GM19395 (cell line): ENCODE data around the gene FNDC3B.

Experiments used
- ATAC-seq: cut with Tn5 transposase; IDR thresholded peaks from one replicate; pipeline ENCODE4 v1.9.1; 2021; ENCODE audit warnings: mild to moderate bottlenecking, moderate library complexity; ENCODE audit not compliant: unreplicated experiment

FNDC3B gene

DNA sequence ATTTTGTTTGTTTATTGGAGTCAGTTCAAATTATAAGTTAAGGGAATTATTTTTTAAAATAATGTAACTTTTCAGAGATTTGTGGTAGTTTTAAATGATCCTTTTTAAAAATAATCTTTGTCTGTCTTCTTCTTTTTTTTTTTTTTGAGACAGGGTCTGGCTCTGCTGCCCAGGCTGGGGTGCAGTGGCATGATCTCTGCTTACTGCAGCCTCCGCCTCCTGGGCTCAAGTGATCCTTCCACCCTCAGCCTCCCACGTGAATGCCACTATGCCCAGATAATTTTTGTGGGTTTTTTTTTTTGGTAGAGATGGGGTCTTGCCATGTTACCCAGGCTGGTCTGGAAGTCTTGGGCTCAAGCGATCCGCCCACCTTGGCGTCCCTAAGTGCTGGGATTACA, 12.6 kb downstream of the FNDC3B start:
- ATAC-seq: no peak

- no peak for ATAC-seq
These were observed 13.0 kb downstream of the FNDC3B start for GRCh38 chr3:172052405-172052804.

GRCh38 chr3:172054115-172054764, 14.9 kb downstream of the FNDC3B start:
- no peak for ATAC-seq

DNA sequence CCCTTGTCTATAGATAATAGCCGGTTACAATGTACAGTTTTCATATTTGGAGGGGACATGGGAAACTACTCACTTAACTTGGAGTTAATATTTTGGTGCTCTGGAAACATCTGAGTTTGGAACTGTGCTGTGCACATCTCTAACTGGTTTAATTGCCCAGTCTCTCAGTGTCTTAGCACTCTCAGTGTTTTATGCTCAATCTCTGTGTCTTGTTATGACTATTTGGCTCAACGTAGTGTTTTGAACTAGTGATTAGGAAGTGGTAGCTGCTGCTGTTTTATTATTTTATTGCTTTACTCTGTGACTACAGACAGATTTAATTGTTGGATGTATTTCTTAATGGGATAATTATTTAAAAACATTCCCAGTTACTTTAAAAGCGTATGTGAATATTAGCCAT, 17.0 kb downstream of the FNDC3B start:
- ATAC-seq: no peak

GRCh38 chr3:172057059-172057458, 17.7 kb downstream of the FNDC3B start:
- no peak for ATAC-seq

DNA sequence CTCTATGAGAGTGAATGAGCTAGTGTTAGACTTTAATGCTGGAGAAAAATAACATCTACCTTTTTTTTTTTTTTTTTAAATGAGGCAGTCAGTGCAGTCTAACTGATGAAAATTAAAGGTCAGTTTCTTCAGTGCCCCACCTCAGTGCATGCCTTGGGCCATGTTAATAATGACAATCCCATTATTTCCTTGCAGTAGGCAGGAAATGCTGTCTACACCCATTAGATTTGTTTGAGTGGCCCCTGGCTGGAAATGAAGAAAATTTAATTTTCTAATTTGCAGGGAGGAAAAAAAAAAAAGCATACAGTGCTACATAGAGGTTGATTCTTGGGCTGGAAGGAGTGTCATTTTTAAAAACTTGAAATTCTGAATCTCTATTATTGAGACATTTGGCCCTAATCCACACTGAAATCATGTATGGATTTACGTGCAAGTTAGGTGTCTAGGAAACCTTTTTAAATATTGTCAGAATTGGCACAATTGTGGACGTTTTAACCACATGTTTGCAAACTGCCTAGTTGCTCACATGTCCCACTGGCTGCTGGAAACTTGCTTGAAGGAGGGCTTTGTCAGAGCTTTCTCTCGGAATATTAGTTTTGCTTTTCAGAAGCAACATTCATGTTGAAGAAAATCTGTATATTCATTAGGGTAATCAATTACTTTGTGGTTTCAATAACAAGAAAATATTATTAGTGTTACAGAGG, 18.4 kb downstream of the FNDC3B start:
- no peak for ATAC-seq

DNA sequence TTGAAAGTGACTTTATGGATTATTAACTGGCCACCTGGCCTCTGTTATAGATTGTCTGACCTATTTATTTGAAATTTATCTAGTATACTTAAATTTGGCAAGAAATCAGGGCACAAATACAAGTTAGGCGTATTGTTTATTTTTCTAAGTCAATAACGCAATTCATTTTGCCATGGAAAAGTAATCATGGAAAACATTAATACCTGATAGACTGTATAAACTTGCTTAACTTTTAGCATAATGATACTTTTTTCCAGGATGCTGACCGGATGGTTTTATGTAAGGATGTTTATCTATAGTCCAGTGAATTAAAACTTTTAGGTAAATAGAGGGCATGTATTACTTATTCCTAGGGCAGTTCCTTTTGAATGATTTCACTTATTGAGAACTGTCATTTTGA, 20.2 kb downstream of the FNDC3B start:
- no peak for ATAC-seq

GRCh38 chr3:172060234-172060633, 20.9 kb downstream of the FNDC3B start:
- ATAC-seq: no peak

DNA sequence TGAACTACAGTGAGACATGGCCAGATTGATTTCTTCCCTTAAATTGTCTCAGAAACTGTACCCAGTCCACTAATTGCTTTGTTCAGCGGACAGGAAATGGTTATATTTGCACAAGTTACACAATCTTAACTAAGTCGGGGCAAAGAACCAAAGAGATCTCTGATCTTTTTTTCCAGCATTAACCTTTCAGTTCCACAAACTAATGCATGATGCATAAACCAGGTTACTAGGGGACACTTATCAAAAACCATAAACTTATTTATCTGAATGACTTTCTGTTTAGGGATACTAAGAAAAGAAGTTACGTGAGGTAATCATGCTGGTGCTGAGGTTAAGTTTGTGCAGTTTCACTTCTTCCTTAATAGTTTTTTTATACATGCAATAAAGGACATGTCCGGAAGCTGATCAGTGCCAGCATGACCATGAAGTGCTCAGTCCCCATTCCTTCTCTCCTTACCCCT, 22.4 kb downstream of the FNDC3B start:
- ATAC-seq: peak; percentile 93

GRCh38 chr3:172062761-172063160, 23.4 kb downstream of the FNDC3B start:
- no peak for ATAC-seq

GRCh38 chr3:172063456-172064432, 24.4 kb downstream of the FNDC3B start:
- ATAC-seq: no peak

- ATAC-seq: no peak
These were observed 26.1 kb downstream of the FNDC3B start for GRCh38 chr3:172065527-172065926.

DNA sequence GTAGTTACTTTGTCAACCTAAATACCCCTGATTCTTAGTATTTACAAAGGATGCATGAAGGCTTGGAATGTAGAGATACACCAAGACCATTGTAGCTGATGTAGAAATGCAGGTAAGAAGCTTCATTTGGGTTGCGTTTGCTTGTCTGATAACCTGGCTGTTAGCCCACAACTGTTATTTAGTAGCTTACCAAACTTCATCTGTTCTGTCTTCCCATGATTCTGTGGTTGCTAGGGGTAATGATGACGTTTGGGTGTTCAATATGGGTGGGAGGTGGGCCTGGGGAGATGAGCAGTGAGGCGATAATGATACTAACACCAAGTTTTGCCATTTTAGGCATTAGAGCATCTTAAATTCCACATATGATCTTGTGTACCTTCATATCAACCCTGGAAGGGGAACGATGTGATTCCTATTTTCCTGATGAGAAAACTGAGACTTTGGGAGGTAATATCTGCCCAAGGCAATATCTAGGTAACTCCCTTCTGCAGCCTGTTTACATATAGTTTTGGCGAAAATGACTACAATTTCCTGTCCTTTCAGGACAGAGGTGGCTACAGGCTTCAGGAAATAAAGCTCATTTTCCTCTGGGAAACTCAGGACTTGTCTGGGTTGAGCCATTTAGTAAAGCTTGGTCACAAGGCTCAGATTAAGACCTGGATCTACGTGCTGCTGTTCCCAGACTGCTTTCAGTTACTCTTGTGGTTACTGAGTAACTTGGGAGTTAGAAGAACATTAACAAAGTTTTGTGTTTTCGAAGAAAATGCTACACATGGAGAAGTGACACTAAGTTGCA, 26.8 kb downstream of the FNDC3B start:
- no peak for ATAC-seq

DNA sequence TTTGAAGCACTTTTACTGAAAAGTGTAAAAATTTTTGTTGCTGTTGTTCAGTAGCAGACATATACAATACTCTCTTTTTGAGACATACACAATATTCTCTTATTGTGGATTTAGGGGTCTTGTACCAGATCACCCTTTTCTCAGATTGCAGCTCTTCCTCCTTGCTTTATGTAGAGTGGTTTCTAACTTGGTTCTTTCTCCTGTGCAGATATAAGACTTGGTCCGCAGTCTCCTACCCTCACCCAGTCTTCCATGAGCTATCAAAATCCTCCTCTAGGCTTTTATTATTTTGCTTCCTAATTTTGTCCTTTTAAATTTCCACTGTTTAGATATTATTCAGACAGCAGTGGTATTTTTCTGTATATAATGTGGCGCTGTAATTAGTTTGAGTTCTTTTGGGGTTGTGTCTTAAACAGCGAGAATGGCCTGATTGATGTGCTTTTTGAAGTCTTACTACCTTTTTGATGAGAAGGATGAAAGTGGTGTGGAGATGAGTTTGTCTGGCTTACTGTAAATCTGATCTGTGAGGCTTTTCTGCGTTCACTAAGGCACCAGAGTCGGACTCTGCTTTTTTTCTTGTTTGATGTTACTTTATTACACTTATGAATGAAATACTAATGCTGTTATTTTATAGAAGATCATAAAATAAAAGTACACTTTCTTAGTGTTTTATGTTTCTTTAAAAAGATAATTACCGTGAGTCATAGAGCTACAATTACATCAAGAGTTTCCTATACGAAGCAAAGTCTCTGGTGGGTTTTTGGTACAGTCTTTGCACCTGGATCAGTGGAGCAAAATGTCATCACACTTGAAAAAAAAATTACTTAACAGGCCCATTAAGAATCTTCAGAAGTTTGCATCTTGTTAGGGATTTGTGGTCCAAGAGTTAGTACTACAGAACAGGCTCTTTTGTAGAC, 27.8 kb downstream of the FNDC3B start:
- ATAC-seq: no peak

GRCh38 chr3:172067837-172068440, 28.6 kb downstream of the FNDC3B start:
- ATAC-seq: no peak

GRCh38 chr3:172068977-172069376, 29.6 kb downstream of the FNDC3B start:
- no peak for ATAC-seq

GRCh38 chr3:172069478-172069877, 30.1 kb downstream of the FNDC3B start:
- ATAC-seq: no peak

- ATAC-seq: no peak
These were observed 30.9 kb downstream of the FNDC3B start for GRCh38 chr3:172070269-172070668.

DNA sequence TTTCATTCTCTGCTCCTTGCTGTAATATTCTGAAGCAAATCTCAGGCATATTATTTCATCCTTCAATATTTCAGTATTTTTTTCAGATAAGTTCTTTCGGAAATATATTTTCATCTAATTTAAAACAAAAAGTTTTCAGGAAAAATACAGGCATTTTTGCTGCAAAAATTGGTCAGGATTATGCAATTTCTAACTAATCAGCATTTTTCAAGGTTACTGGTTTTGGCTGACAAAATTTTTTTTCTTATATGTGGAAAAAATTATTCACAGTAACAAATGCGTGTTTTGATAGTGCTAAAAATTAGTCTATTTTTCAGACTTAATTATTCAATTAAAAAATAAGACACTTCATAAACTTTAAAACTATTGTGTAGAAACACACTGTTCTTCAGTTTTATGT, 31.4 kb downstream of the FNDC3B start:
- no peak for ATAC-seq
